T-helper 17 cell (primary cell): ENCODE data around the gene B4GALT5. TPM values are rescaled to one million over a fixed set of nuclear protein-coding genes. Genes with fewer than 3 reads are reported as not detected.
A peak's percentile ranks its signal among the peaks of the same experiment; 100 is the strongest.
"Not testable (repeated sequence)": the region's sequence is repeated elsewhere in the genome, so short reads cannot be mapped to it uniquely, and the experiment has no call there.

Source experiments
- ATAC-seq: fragments of 150-1000 bp; cut with Tn5 transposase; 2 replicates; pipeline ENCODE4 v1.10.0; 2021; ENCODE audit warnings: mild to moderate bottlenecking, moderate library complexity
- DNase-seq, 3 donors: peaks; one replicate each; pipeline versions ENCODE4 v3.0.0 to v3.0.0-alpha.2; 2020 to 2021
- H3K9me3 ChIP-seq: one replicate; pipeline ENCODE4 v1.7.0; 2013; ENCODE audit warnings: low read length, mild to moderate bottlenecking; ENCODE audit not compliant: control insufficient read depth, poor library complexity, severe bottlenecking
- H3K27ac Mint-ChIP-seq: one replicate; pipeline ENCODE4 v1.8.0; 2022; ENCODE audit warnings: mild to moderate bottlenecking, moderate library complexity, mixed read lengths
- H3K27me3 Mint-ChIP-seq: one replicate; pipeline ENCODE4 v1.8.0; 2022; ENCODE audit warnings: mixed read lengths
- H3K36me3 Mint-ChIP-seq: one replicate; pipeline ENCODE4 v1.8.0; 2022; ENCODE audit warnings: low read depth, mixed read lengths
- H3K4me1 Mint-ChIP-seq: one replicate; pipeline ENCODE4 v1.8.0; 2022; ENCODE audit warnings: mild to moderate bottlenecking, mixed read lengths
- H3K4me3 Mint-ChIP-seq: one replicate; pipeline ENCODE4 v1.8.0; 2022; ENCODE audit warnings: mild to moderate bottlenecking, moderate library complexity, mixed read lengths
- total RNA-seq, 4 donors: library from RNA in 2 of 4; stranded (reverse) in 2 of 4; gene quantifications; one replicate each; pipeline ENCODE4 v1.2.3 and lab custom pipeline; 2022 to 2026

B4GALT5 gene
- total RNA-seq, 2 donors from 2014 or later: 17.3 to 19.0 TPM

DNA sequence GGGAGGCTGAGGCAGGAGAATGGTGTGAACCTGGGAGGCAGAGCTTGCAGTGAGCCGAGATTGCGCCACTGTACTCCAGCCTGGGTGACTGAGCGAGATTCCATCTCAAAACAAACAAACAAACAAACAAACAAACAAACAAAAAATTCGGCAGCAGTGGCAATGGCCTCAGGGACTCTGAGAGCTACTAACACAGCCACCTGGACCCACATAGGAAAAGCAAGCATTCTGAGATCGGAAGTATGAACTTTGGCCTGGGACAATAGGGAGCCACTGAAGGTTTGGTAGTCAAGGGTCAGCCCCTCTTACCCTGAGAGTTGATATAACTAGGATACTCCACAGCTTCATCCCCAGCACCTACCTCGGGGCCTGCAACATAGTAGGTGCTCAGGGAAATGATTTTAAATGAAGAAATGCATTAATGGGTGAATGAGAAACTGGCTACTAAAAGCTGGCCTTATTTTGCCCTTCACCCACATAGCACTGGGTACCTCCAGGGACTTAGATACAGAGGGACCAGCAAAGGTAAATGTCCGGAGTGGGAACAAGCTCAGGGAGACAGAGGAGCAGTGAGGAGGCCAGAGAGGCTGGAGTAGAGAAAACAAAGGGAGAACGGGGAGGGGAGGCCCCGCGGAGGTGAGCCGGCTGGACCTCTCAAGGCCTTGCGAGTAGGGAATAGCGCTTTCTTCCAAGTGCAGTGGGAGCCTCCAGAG is 99.2 kb downstream of the B4GALT5 start:
- ATAC-seq: no peak
- H3K27ac Mint-ChIP-seq: no peak overlapping the region
- DNase-seq: no peak
- H3K27me3 Mint-ChIP-seq: no peaks in the 10 kb centered on the region
- no peak overlapping the region for H3K4me3 Mint-ChIP-seq
- no peaks in the 10 kb centered on the region for H3K36me3 Mint-ChIP-seq
- no peaks in the 10 kb centered on the region for H3K9me3 ChIP-seq
- peaks cover 5% of the 10 kb centered on the region for H3K4me1 Mint-ChIP-seq

DNA sequence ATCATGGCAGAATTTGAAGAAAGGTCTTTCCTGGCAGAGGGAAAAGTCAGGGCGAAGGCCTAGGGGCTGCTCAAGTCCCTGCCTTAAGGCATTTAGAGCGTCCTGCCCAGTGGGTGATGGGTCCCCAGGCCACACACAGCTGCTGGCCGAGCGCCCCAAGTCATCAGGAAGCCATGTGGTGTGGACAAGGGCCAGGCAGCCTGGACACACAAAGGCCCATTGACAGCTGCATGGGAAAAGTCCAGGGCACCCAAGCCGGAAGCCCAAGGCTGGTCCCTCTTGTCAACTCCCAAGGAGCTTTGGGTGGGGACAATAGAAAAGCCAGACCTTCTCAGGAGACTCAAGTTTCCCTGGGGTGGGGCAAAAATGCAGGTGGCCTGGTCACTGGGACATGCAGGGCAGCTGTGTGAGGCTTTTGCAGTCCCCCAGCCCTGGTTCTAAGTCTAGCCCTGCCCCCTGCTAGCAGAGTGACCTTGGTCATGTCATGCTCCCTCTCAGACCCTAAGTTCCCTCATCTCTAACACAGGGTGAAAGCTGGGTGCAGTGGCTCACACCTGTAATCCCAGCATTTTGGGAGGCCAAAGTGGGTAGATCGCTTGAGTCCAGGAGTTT is 101.4 kb downstream of the B4GALT5 start:
- H3K4me1 Mint-ChIP-seq: peaks cover 11% of the 10 kb centered on the region

DNA sequence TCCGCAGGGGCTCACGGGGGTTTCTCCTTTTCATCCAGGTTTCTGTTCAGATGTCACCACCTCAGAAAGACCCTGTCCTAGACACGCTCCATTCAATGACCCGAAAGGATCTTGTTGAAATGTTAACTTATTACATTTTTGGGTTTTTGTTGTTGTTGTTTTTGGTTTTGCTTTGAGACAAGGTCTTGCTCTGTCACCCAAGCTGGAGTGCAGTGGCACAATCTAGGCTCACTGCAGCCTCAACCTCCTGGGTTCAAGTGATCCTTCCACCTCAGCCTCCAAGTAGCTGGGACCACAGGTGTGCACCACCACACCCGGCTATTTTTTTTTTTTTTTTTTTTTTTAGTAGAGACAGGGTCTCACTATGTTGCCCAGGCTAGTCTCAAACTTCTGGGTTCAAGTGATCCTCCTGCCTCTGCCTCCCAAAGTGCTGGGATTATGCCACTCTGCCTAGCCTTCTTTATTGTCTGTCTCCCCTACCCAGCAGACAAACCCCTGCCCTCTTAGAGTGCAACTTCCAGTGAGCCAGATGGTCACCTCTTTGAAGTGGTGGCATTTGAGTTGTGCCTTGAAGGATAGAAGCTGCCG is 102.0 kb downstream of the B4GALT5 start:
- not testable (repeated sequence) for H3K27ac Mint-ChIP-seq, DNase-seq, ATAC-seq, H3K27me3 Mint-ChIP-seq, H3K36me3 Mint-ChIP-seq, H3K9me3 ChIP-seq
- Mint-ChIP-seq H3K4me1 (peaks cover 11% of the 10 kb centered on the region), H3K4me3 (peak overlapping the region; percentile 12)

More for the DNA sequence above, 101.4 kb downstream of the B4GALT5 start:
- ATAC-seq (no peak), DNase-seq (no peak)
- Mint-ChIP-seq H3K27me3 (peaks cover 7% of the 10 kb centered on the region), H3K4me3 (no peak overlapping the region), H3K27ac (no peak overlapping the region), H3K36me3 (no peaks in the 10 kb centered on the region)
- no peaks in the 10 kb centered on the region for H3K9me3 ChIP-seq

DNA sequence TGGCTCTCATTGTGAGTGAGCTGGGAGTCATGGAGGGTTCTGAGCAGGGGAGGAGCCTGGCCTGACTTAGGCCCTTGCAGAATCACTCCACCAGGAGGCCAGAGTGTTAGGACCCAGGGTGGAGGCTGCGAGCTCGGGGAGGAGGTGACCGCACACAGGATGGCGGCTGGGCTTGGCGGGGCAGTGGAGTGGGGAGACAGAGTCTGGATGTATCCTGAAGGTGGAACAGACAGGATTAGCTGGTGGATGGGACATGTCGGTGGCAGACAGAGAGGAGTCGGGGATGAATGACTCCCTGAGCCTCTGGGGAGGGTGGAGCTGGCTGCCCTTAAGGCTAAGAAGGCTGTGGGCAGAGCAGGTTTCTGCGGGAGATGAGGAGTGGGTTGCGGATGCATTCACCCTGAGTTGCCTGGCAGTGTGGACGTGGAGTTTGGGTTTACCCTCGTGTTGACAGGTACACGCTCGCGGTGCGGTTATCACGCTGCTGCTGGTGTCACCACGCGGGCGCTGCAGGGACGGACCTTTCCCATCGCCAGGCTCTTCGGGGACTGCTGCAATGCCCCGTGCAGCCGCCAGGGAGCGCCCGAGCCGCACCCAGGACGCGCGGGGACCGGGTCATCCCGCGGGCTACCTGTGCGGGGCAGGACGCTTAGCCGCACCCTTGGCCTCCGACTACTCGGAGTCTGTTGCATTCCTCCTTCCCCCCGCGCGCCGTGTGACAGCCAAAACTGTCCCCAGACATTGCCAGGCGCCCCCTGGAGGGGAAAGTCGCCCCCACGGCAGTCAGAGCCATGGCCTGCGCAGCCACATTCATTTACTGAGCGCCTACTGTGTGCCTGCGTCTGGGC is 102.8 kb downstream of the B4GALT5 start:
- Mint-ChIP-seq H3K27ac (peak overlapping the region; percentile 51), H3K4me3 (peak overlapping the region; percentile 41), H3K36me3 (no peaks in the 10 kb centered on the region), H3K4me1 (peaks cover 11% of the 10 kb centered on the region), H3K27me3 (peaks cover 7% of the 10 kb centered on the region)
- H3K9me3 ChIP-seq: no peaks in the 10 kb centered on the region
- peak; percentile 62 to 73 (median 66) for DNase-seq
- peak; percentile 80 for ATAC-seq

DNA sequence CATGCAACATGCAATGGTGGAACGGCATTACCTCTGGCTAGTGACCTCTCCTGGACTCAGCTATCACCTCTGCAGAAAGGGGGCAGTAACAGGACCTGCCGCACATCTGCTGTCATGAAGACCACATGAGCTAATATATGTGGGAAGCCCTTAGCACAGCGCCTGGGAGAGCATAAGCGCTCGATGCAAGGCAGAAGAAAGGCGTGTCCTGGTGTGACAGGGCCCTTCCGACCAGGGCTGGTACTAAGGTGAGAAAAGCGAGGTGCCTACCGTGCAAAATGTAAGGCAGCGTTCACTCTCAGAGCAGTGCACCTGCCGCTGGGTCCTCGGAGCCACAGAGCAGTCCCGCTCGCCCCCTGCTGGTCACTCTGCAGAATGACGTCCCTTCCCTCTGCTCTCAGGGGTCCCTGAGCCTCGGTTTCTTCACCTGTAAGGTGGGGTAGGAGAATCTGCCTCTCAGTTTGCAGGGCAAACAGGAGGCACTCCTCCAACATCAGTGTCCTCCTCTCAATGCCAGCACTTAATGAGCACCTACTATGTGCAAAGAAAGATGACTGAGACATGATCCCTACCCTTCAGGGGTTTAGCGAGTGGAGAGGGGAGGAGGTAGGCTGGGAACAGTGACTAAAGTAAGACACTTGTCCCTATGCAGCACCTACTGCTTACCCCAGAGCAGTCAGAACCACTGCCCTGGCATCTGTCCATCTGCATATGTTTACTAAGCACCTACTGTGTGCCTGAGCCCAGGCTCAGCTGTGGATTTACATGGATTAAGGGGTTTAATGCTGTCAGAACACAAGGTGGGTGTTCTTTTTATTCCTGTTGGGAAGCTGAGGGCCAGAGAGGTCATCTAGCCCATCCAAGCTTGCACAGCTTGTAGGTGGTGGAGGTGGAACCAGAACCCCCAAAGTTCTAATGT is 104.7 kb downstream of the B4GALT5 start:
- Mint-ChIP-seq H3K36me3 (no peaks in the 10 kb centered on the region), H3K4me3 (peak overlapping the region; percentile 45), H3K4me1 (peaks cover 11% of the 10 kb centered on the region), H3K27me3 (peaks cover 7% of the 10 kb centered on the region), H3K27ac (no peak overlapping the region)
- ATAC-seq: peak; percentile 86
- DNase-seq: peak; percentile 56 to 62 (median 57)
- H3K9me3 ChIP-seq: no peaks in the 10 kb centered on the region

DNA sequence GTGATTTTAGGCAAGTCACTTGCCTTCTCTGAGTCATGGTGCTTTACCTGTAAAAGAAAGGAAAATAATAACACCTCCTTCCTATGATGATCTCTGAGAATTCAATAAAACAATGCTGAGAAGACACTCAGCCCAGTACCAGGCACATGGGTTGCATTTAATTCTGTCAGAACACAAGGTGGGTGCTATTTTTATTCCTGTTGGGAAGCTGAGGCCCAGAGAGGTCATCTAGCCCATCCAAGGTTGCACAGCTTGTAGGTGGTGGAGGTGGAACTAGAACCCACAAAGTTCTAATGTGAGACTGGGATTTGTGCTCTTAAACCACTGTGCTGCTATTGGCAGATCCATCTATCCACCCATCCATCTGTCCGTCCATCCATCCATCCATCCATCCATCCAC is 106.1 kb downstream of the B4GALT5 start:
- Mint-ChIP-seq H3K4me1 (peaks cover 11% of the 10 kb centered on the region), H3K27ac (no peak overlapping the region), H3K27me3 (peaks cover 7% of the 10 kb centered on the region), H3K36me3 (no peaks in the 10 kb centered on the region), H3K4me3 (no peak overlapping the region)
- H3K9me3 ChIP-seq: no peaks in the 10 kb centered on the region
- no peak for DNase-seq
- no peak for ATAC-seq

DNA sequence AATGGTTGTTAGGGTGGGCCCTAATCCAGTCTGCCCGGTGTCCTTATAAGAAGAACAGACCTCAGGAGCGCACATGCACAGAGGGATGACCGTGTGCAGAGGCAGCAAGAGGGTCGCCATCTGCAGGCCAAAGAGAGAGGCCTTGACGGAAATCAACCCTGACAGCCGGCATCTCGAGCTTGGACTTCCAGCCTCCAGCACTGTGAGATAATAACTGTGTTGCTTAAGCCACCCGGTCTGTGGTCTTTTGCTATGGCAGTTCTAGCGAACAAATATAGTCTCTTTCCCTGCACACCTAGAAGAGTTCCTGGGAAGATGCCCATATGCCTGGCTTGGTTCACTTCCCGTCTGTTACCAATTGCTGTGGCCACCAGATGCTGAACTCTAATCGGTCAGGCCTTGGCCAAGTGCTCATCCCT is 110.5 kb downstream of the B4GALT5 start:
- no peak overlapping the region for H3K4me3 Mint-ChIP-seq
- no peaks in the 10 kb centered on the region for H3K36me3 Mint-ChIP-seq
- H3K4me1 Mint-ChIP-seq: no peaks in the 10 kb centered on the region
- no peaks in the 10 kb centered on the region for H3K9me3 ChIP-seq
- no peak for ATAC-seq
- H3K27ac Mint-ChIP-seq: no peak overlapping the region
- peaks cover under 1% of the 10 kb centered on the region for H3K27me3 Mint-ChIP-seq
- DNase-seq: no peak

DNA sequence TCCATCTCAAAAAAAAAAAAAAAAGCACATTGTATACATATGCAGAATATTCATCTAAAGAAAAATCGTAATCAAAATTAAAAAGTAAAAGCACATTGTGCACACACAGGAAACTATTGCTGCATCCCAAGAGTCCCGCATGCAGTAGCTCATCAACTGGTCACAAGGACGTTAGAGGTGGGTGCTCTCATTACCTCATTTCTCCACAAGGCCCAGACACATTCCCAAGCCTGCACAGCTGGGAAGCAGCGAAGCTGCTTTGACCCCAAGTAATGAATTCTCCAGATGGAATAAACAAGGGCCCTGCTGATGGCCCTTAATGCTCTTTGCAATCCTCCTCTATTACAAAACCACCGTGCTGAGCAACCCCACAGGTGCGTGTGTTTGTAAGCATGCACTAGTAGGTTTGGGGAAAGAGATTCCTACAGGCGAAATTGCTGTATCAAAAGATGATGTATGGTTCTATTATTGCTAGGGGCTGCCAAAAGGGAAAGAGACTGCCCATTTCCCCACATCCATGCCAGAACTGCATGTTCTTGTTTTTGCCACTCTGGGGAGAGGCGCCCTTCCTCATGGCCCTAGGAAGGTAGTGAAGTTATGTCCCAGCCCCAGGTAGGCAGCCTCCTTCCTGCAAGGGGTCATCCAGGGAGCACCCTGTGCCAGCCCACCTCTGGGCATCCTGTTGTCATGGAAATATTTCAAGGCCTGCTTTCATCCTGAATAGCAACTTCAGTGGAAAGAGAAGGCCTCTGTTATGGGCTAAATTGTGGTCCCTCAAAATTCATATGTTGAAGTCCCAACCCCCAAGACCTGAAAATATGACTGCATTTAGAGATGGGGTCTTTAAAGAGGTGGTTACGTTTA is 111.1 kb downstream of the B4GALT5 start:
- DNase-seq (no peak), ATAC-seq (no peak)
- Mint-ChIP-seq H3K4me1 (no peaks in the 10 kb centered on the region), H3K27ac (no peak overlapping the region), H3K4me3 (no peak overlapping the region), H3K36me3 (no peaks in the 10 kb centered on the region), H3K27me3 (no peaks in the 10 kb centered on the region)
- H3K9me3 ChIP-seq: no peaks in the 10 kb centered on the region

DNA sequence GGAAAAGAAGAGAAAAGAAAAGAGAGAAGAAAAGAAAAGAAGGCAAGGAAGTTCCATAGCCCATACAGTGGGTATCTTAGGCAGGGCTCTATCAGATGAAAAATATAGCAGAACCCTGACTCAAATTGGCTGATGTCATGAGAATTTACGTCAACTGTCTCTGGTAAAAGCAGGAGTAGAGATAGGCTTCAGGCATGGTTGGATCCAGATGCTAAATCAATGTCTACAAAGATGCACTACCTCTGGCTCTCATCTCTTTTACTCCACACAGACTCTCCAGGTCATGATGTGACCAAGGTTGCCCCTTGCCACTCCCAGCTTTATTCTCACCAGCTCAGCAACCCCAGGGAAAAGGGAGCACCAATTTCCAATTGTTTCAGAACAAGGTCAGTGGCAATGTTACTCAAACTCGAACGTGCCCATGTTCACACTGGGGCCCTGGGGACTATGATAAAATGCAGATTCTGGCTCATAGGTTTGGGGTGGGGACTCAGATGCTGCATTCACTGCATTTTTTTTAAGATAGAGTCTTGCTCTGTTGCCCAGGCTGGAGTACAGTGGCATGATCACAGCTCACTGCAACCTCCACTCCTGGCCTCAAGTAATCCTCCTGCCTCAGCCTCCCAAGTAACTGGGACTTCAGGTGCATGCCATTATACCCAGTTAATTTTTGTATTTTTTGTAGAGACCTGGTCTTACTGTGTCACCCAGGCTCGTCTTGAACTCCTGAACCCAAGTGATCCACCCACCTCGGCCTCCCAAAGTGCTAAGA is 112.3 kb downstream of the B4GALT5 start:
- peaks cover 4% of the 10 kb centered on the region for H3K4me1 Mint-ChIP-seq
- H3K9me3 ChIP-seq: no peaks in the 10 kb centered on the region
- no peaks in the 10 kb centered on the region for H3K27me3 Mint-ChIP-seq
- no peak overlapping the region for H3K27ac Mint-ChIP-seq
- ATAC-seq: no peak
- no peak overlapping the region for H3K4me3 Mint-ChIP-seq
- no peak for DNase-seq
- H3K36me3 Mint-ChIP-seq: no peaks in the 10 kb centered on the region

DNA sequence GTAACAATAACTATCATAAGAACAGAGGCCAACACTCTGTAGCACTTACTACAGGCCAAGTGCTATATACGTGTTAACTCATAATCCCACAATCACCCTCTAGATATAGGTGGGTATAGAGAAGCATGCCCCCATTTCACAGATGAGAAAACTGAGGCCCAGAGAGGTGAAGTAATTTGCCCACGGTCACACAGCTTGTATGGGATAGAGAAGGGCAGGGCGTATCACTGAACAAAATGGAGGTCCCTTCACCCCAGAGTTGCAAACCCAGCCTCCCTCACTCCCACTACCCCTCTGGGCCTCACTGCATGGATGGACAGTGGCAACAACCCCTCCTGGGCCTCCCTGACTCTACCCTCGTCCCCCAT is 113.9 kb downstream of the B4GALT5 start:
- no peaks in the 10 kb centered on the region for H3K36me3 Mint-ChIP-seq
- peaks cover 19% of the 10 kb centered on the region for H3K4me1 Mint-ChIP-seq
- H3K27ac Mint-ChIP-seq: peak overlapping the region; percentile 3
- H3K27me3 Mint-ChIP-seq: no peaks in the 10 kb centered on the region
- no peaks in the 10 kb centered on the region for H3K9me3 ChIP-seq
- H3K4me3 Mint-ChIP-seq: no peak overlapping the region
- ATAC-seq (no peak), DNase-seq (no peak)

DNA sequence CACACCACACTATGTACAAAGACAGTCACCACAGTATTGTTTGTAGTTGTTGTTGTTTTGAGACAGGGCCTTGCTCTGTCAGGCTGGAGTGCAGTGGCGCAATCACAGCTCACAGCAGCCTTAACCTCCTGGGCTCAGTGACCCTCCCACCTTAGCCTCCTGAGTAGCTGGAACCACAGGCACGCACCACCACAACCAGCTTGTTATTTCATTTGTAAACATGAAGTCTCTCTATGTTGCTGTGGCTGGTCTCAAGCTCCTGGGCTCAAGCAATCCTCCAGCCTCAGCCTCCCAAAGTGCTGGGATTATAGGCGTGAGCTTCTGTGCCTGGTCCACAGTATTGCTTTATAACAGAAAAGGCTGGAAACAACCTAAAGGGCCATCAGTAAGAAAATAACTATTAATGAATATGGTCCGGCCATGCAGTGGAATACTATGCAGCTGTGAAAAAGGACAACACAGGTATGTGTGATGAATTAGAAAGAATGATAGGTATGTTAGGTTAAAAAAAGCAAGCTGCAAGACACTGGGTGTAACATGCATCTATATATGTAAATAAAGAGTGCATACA is 115.8 kb downstream of the B4GALT5 start:
- H3K9me3 ChIP-seq: no peaks in the 10 kb centered on the region
- DNase-seq (no peak), ATAC-seq (no peak)
- H3K4me3 Mint-ChIP-seq: no peak overlapping the region
- H3K4me1 Mint-ChIP-seq: peaks cover 35% of the 10 kb centered on the region
- no peaks in the 10 kb centered on the region for H3K27me3 Mint-ChIP-seq
- no peak overlapping the region for H3K27ac Mint-ChIP-seq
- no peaks in the 10 kb centered on the region for H3K36me3 Mint-ChIP-seq
